Limb (tissue), 2 donors: ENCODE data around the gene ST6GALNAC4.
"Not testable (repeated sequence)": the region's sequence is repeated elsewhere in the genome, so short reads cannot be mapped to it uniquely, and the experiment has no call there.

Source experiments
- DNase-seq, 2 donors: peaks; one replicate each; pipeline ENCODE4 v3.0.0-alpha.2; 2016; ENCODE audit errors: extremely low spot score in 2 of 2

Gene ST6GALNAC4

DNA sequence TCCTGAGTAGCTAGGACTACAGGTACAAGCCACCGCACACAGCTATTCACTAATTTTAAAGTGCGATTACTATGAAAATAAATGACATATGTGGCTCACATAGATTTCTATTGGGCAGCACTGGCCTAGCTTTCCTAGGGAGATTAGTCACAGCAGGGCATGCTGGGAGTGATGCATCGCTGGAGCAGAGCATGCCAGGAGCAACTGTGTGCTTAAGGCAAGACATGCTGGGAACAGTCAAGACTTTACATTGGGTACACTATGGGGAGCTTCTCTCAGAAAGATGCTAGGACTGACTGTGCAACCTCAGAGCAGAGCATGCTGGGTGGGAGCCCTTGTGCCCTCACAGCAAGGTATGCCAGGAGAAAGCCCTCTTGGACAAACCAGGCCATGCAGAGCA lies 26.8 kb downstream of the ST6GALNAC4 start:
- no peak for DNase-seq

GRCh38 chr9:127887792-127888191 lies 29.0 kb downstream of the ST6GALNAC4 start:
- no peak for DNase-seq

DNA sequence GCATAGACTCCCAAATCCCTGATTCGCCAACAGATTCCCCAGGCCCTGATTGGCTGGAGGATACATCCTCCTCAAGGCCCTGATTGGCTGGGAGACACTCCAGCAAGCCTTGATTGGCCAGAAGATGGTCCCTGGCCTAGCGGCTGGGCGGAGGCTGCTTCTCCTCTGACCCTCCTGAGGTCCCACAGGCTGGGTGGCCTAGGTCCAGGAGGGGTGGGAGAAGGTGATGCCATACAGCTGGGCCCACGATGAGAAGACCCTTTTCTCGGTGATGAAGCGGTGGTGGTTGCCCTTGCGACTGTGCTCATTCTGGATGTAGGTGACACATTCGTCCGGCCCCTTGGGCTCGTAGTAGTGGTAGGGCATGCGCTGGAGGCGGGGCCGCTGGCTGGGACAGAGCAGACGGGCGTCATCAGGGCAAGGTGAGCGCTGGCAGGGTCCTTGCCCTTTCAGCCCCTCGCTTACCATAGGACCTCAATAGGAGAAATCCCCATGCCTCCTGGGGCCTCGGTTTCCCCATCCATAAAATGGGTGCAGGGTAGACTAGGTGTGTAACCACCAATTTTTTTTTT lies 30.4 kb downstream of the ST6GALNAC4 start:
- DNase-seq, result no peak

DNA sequence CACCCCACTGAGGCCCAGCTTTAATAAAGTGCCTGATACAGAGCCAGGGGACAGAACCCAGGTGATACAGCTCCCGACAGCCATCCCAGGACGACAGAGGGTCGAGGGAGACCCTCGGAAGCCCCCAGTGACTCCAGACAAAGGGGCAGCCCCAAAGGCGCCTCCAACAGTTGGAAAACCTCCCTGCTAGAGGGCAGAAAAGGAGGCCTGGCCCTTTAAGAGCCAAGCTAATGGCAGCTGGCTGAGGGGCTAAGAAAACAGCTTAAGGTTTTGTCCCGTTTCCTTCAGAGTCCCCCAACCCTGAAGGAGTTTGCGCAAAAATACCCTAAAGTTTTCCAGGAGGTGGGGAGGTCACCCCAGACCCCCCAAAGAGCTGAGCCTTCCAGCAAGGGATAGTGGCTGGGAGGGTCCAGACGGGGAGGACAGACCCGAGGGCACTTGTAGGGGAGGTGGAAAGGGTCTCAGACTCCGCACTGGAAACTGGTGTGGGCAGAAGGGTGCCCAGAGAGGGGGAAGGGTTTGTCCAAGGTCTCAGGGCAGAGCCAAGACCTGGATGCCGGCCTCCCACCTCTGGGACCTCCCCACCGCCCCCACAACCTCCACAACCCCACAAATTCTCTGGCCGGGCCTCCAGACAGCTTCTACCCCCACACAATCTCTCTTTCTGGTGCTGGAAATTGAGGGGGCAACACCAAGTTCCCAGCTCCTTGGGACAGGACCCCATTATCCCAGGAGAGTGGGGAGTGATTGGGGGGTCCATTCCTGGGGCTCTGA lies 31.1 kb downstream of the ST6GALNAC4 start:
- no peak for DNase-seq

- no peak for DNase-seq
Measured at GRCh38 chr9:127884976-127885490, 31.8 kb downstream of the ST6GALNAC4 start.

DNA sequence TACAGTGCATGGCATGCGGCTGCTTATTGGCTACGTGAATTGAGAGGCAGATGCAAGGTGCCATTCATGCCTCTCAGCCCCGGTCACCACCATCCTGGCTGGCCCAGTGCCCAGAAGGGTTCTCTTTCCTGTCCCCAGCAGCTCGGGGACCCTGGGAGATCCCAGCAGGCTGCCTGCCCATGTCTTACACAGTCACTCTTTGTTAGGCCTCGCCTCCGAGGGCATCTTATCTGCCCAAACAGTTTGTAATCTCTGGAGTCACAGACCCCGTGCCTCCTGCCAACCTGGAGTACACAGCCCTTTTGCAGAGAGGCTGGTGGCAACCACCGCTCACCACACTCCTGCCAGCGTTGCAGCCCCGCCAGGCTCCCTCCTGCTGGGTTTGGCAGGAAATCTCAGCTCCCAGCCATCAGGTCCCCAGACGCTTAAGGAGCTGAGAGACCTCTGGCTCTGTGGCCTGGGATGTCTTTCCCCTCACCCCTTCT lies 32.4 kb downstream of the ST6GALNAC4 start:
- no peak for DNase-seq

- peak in 1 of 2 donors; percentile 26 for DNase-seq
Measured at GRCh38 chr9:127883959-127884358, 32.9 kb downstream of the ST6GALNAC4 start.

DNA sequence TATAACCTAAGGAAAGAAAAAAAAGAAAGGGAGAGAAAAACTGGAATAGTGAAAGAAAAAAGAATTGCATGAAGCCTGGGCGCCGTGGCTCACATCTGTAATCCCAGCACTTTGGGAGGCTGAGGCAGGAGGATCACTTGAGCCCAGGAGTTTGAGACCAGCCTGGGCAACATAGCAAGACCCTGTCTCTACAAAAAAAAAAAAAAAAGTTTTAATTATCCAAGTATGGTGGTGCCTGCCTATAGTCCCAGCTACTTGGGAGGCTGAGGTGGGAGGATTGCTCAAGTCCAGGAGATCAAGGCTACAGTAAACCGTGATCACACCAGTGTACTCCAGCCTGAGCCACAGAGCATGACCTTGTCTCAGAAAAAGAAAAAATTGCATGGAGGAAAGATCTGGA lies 35.1 kb downstream of the ST6GALNAC4 start:
- not testable (repeated sequence) for DNase-seq

GRCh38 chr9:127880143-127880542 lies 36.7 kb downstream of the ST6GALNAC4 start:
- DNase-seq, result no peak

GRCh38 chr9:127878652-127879390 lies 38.0 kb downstream of the ST6GALNAC4 start:
- DNase-seq, result peak in 1 of 2 donors; percentile 27

GRCh38 chr9:127878001-127878651 lies 38.7 kb downstream of the ST6GALNAC4 start:
- no peak for DNase-seq

DNA sequence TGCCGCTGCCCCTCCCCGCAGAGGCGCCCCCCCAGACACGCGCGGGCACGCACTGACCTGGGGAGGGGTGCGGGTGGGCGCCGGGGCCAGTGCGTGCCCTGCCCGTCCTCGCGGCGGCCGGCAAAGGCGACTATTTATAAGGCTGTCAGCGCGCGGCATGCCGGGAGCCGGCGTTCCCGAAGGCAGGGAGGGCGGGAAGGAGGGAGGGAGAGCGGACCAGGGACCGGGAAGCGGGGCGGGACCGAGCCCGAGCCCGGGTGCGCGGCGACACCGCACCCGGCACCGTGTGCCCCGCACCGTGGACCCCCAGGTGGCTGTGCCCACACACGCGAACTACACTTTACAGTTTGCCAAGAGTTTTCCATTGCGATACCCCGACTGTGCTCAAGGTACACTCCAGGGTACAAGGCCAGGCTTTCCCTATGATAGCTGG lies 39.3 kb downstream of the ST6GALNAC4 start, which contains the start of gene AK1:
Gene AK1, minus strand, starts transcription at position 110 of the 433 bp plus-strand sequence. CDS start 3,058 bp downstream, outside the sequence.
- DNase-seq, result peak; percentile 68 to 86

DNA sequence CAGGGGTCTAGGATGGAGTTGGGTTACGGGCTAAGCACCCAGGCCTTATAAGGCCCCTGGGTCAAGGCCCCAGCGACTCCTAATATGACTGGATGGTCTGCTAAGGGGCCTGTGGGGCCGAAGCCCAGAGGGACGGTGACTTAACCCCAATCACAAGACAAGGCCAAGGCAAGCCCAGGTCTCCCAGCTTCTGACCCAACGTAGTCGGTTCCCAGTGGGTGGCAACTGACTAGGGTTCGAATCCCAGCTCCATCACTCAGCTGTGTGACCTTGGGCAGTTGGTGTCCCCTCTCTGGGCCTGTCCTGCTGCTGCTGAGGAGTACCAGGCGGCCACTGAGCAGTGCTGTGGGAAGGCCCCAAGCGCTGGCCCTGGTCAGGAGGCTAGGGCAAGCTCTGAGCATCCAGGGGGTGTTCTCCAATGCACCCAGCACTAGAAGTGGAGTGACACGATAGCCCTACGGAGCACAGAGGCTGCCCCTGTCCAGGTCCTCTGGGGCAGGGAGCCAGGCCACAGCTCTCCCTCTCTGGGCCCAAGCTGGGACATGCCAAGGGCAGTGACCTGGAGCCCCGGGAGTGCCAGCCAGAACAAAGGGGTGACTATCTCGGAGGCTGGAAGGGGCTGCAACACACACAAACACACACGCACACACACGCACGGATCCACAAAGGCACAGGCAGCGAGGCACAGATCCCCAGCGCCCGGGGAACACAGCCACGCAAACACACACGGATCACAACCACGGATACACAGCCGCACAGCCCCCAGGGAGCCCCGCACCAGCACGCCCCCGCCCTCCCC lies 39.9 kb downstream of the ST6GALNAC4 start:
- DNase-seq, result no peak

DNA sequence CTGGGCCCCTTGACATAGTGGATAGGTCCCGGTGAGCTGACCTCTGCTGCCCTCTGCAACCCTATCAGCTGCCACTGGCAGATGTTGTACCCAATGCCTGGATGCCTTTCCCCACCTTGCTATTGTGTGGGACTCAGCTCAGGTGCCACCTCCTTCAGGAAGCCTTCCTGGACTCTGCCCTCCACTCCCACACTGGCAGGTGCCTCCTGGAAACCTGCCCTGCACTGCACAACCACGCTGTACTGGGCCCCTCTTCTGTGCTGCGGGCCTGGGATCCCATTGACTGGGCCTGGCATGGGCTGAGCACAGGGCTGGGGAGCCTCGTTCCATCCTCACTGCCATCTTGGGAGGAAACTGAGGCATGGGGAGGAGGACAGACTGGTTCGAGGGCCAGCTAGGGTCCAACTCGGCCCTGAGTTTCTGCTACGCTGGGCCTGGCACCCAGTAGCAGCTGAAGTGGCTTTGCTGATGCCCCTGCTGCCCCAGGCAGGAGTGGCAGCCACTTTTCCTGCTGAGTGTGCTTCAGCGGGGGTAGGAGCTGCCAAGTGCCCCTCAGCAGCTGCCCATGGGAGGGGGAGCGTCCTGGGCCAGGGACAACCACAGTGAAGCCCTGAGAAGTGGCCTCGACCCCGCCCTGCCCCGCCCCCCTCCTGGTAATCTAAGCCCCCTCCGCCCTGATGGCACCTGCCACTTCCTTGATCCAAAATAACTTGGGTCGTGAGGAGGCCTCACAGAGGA lies 40.6 kb downstream of the ST6GALNAC4 start:
- peak in 1 of 2 donors; percentile 45 for DNase-seq

DNA sequence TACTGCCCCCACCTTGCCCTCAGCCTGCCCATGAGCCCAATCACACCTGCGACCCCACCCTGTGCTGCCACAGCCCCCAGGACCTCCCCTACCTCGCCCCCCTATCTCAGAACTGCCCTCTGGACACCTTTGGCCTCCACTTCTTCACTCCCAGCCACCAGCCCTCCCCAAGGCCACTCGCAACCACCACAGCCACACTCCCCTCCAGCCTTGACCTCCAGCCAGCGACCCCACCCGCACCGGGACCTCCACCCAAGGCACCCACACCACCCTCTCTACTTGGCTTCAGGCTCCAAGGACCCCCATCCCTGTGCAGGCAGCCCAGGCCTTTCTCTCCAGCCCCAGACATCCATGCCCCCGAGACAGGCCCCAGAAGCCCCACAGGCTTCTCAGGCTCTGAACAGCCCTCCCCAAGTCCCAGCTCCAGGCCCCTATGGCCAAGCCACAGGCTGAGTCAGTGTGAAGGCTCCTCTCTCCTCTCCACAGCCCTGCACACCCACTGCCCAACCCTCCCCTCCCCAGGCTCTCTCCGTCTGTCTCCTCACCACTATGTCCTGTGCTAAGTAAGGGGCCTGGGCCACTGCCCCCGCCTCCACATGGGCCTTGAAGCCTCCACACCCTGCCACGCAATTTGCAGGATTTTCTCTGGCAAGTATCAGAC lies 41.4 kb downstream of the ST6GALNAC4 start:
- DNase-seq, result peak in 1 of 2 donors; percentile 48

DNA sequence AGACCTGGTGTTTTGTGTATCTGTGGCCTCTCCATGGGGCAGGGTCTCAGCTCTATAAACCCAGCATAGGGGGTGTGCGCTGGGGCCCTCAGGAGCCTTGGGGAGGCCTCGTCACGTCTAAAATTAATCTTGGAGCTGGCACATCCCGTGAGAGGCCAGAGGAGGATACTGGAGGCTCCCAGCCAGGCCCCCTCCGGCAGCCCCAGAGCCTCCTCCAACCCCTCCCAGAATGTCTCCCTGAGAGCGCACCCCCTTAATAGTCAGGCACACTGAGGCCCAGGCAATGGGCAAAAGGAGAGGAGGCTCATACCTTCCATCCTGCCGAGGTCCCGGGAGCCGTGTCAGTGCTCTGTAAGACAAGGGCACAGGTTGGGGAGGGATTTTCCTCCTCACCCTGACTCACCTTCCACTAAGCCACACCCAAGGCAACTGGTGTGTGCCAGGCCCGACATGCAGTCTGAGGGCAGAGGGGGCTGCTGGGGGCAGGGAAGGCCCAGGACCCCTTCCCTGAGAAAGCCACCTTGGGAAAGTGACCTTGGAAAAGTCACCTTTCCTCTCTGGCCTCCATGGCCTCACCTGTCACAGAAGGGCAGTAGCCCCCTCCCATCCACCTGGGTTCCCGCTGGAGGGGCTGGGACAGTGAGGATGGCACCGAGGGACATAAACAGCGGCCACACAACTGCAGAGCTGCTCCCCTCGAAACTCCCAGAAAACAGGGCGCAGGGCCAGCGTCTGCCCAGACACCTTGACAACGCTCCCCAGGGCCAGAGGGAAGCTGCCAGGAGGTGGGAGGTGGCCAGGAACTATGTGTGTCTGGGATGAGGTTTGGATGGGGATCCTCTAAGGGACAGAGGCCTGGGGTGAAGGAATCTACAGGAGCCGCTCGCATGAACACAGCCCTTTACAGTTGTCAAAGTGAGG lies 42.3 kb downstream of the ST6GALNAC4 start:
- DNase-seq, result peak in 1 of 2 donors; percentile 40

- peak in 1 of 2 donors; percentile 47 for DNase-seq
Measured at GRCh38 chr9:127873886-127874285, 43.0 kb downstream of the ST6GALNAC4 start.

DNA sequence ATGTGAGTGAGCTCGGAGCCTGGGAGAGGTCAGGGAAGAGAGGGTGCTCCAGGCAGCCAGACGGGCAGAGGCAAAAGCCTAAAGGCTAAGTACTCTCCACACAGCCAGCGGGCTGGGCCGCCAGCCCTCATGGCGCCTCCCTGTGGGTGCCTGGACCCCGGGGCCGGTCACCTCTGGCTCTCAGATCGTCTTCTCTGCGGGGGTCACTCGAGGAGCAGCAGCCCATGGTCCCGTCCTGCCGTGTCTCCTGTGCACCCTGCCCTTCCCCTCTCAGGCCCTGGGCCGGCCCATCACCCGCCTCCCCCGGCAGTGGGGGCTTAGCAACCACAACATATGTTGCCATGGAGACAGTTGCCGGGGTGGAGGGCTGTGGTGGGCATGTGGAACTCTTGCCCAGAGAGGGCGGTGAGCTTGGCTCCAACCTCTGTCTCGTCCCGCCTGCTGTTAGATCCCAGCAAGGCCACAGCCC lies 43.6 kb downstream of the ST6GALNAC4 start:
- peak in 1 of 2 donors; percentile 67 for DNase-seq
